GM19239 (cell line): ENCODE measurements around the gene PPHLN1.

Experiments
- DNase-seq: peaks from one replicate; pipeline ENCODE4 v3.0.0; 2011; ENCODE audit warnings: low spot score; ENCODE audit not compliant: insufficient read length
- FAIRE-seq: peaks from 2 replicates; lab custom pipeline; 2011; peaks lifted over from hg19 to GRCh38; lab: Jason Lieb, UNC

PPHLN1 gene

GRCh38 chr12:42422785-42423184 lies 96.8 kb downstream of the PPHLN1 start:
- peak; percentile 79 for FAIRE-seq
- DNase-seq = no peak

DNA sequence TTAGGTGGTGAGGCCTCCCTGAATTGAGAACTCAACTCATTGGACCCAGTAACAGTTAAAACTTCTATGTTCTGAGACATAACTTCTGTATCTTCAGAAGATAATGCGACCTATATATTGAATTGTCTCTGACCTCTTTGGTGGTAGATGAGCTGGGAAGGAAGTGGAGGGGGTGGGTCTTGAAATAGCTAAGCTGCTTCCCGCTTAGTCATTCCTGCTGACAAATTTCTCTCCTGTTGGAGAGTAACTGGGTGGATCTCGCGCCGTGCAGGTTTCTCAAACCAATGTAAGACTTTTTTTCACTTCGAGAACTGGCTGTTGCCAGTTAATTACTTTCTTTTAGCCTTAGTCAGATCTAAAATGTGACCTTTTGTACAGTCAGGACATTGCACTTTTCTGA lies 100.8 kb downstream of the PPHLN1 start:
- FAIRE-seq (no peak), DNase-seq (no peak)

- DNase-seq = no peak
- no peak for FAIRE-seq
These were observed 102.9 kb downstream of the PPHLN1 start for GRCh38 chr12:42428850-42429249.

DNA sequence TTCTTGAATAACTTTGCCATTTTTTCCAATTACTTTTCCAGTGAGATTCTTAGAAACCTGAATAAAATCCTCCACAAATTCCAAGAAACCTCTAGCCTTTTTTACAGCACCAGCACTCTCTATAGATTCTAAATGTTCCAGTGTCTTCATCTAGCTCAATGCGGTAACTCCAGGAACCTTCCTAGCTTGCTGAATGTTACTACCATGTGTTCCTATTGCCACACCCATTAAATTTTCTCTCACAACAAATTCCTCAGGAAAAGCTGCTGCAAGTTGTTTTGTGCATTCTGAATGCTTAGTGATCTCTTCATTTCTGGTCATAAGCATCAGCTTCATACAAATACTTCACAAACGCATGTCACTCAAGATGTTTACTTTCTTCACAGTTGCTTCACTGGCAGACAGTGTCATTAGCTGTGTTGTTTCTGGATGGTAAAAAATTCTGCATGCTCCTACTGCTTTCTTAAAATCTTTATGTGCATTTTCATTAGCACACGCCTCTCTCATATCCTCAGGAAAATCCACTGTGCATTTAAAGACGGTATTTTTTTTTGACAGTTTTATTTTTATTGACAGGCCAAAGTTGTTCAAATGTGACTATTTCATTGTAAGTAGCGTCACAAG lies 106.7 kb downstream of the PPHLN1 start:
- DNase-seq (no peak), FAIRE-seq (no peak)

DNA sequence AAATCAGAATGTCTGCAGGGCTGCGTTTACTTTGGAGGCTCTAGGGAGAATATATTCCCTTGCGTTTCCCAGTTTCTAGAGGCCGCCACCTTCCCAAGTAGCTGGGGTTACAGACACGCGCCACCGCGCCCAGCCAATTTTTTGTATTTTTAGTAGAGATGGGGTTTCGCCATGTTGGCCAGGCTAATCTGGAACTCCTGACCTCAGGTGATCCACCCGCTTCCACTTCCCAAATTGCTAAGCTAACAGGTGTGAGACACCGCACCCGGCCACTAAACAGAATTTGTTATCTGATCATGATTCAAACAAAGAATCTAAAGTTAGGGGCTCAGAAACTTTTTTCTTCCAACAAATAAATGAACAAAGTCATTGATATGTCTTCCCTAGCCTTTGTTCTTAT lies 114.6 kb downstream of the PPHLN1 start:
- DNase-seq = no peak
- FAIRE-seq = no peak

DNA sequence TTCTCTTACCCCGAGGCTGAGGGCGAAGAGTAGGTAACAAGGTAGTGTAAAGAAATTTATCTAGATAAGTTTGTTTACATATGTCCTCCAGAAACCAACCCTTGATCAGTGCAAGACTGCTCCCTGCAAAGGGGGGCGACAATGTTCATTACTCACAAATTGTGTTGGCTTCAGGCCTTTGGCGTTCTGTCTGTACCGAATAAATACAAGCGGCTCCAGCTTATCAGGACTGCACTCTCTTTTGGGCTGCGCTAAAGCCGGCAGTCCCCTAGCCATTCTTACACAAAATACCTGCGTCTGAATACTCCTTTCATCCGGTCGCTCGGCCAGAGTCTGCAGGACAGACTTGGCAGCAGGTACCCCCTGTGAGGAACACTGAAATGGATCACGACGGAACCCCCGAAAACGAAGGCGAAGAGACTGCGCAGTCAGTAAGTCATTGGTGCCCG lies 116.4 kb downstream of the PPHLN1 start:
- FAIRE-seq (no peak), DNase-seq (no peak)

GRCh38 chr12:42442888-42443287 lies 116.9 kb downstream of the PPHLN1 start:
- DNase-seq = no peak
- FAIRE-seq = no peak

GRCh38 chr12:42444192-42444943 lies 118.4 kb downstream of the PPHLN1 start:
- no peak for FAIRE-seq
- DNase-seq = no peak

DNA sequence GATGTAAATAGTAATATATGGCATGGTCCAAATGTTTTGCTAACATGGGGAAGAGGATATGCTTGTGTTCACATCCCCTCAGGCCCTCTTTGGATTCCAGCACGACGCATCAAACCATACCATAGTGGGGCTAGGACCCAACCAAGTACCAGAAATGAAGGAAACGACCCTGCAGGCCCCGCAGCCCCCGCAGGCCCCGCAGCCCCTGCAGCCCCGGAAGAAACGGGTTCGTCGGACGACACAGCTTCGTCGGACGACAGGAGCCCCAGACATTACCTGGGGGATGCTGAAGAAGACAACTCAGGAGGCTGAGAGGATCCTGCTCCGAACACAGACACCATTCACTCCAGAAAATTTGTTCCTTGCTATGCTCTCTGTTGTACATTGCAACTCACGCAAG lies 119.9 kb downstream of the PPHLN1 start:
- no peak for FAIRE-seq
- no peak for DNase-seq

DNA sequence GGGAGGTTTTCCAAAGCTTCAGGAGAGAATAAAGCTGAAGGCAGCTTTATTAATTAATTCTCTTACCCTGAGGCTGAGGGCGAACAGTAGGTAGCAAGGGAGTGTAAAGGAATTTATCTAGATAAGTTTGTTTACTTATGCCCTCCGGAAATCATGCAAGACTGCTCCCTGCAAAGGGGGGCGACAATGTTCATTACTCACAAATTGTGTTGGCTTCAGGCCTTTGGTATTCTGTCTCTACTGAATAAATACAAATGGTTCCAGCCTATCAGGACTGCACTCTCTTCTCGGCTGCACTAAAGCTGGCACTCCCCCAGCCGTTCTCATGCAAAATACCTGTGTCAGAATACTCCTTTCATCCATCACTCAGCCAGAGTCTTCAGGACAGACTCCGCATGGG lies 120.8 kb downstream of the PPHLN1 start:
- DNase-seq (no peak), FAIRE-seq (no peak)

GRCh38 chr12:42447371-42447786 lies 121.4 kb downstream of the PPHLN1 start:
- FAIRE-seq = no peak
- no peak for DNase-seq

GRCh38 chr12:42448841-42449240 lies 122.9 kb downstream of the PPHLN1 start:
- DNase-seq (no peak), FAIRE-seq (no peak)

DNA sequence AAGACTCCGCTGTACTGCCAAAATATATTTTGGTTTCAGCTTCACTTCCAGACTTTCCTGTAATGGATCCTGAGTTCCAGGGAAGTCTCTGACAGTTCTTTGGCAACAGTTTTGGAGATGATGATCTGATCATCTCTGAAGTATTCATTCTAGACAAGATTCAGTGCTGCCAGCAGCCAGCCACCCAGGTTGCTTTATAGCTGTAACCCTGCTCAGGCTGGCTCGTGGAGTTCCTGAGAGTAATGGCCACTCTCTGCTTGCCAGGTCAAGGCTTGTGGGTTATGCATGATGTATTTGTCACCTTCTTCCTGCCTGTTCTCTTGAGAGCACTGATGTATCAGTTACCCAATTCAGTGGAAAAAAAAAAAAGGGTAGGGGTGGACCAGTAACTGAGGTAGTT lies 124.3 kb downstream of the PPHLN1 start:
- DNase-seq (no peak), FAIRE-seq (no peak)

DNA sequence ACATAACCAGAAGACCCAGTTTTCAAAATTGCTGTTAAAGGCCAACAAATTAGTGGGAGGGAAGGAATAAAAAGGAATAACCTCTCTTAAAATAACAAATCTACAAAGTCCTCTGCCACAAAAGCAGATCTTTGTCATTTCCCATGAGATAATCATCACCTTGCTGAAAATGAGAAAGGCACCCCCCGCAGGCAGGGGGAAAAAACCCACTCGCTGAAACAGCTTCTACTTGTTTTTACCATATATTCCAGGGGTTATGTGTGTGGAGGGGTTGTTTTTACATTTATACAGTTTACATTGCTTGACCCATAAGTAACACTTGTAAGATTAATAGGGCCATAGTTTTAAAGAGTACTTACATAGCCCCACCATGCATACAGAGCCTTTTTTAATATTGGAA lies 132.6 kb downstream of the PPHLN1 start:
- DNase-seq (no peak), FAIRE-seq (no peak)

DNA sequence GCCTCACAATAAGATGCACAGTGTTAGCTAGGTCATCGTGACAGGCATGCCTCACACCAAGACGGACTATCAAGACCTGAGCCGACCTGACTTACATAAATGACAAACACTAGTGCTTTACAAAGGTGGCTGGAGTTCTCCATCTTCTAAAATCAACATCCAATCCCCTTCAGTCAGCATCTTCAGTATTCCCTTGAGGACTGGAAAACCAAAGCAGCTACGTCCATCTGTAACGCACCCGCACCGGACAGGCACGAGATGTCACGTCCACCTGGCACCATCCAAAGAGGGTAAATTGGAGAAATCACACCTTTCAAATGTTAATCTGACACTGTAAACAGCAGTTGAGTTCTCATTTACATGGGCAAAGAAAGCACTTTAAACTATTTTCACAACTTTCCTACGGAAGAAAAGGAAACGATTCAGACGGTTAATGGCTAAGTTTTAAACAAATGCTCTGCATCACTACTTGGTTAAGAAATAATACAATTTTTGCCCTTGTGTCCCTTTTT lies 133.4 kb downstream of the PPHLN1 start:
- FAIRE-seq = no peak

DNA sequence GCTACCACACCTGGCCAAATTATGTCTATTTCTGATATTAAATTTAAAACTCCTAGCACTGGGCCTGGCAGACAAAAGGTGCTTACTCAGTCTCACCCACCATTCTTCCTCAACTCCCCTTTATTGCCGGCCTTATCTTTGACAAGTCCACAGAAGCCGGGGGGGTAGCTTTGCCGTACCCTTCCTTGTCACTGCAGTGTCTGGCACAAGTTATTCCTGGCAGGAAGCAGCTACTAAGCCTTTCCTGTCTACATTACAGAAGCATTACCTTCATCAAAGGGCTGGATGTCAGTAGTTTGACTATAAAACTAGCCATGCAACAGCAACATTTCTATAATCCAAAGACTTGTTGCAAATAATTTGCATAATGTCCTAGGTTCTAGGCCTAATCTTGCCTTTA lies 136.5 kb downstream of the PPHLN1 start:
- FAIRE-seq (no peak), DNase-seq (no peak)

More for the DNA sequence above, 133.4 kb downstream of the PPHLN1 start:
- no peak for DNase-seq

DNA sequence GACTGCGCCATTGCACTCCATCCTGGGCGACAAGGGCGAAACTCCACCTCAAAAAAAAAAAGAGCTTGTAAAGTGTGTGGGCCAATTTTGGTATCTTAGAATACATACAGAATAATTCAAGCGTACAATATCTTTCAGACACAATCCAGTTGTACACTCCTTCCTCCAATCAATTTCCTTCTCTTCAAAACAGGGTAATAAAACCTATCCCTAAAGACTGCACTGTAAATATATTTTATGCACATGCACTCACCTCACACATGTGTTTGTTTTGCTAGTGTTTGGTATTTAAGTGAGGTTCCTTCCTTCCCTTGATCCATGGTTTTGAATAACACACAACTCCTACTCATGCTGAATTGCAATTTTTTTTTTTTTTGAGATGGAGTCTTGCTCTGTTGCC lies 137.7 kb downstream of the PPHLN1 start:
- no peak for DNase-seq
- FAIRE-seq = no peak

DNA sequence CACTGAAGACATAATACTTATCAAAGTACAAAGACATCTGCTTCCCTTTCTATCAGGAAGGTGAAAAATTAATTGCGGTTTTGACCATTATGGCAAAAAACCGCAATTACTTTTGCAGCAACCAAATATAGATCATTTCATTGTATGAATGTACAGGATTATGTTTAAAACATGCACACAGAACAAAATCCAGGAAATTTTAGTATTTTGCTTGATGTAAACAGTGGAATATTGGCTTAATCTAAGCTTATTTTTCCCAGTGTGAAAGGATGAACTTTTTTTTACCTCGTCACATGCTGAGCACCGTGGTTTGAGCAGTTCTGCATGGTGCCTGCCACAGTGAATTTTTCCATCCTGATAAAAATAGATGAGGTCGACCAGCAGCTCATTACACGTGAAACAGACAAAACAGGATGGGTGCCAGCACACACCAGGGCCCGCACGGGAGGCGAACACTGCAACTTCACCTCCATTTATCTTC lies 142.4 kb downstream of the PPHLN1 start:
- DNase-seq (no peak), FAIRE-seq (peak; percentile 80)

- FAIRE-seq (no peak), DNase-seq (no peak)
These were observed 143.0 kb downstream of the PPHLN1 start for GRCh38 chr12:42468921-42469320.

GRCh38 chr12:42469355-42470175 lies 143.6 kb downstream of the PPHLN1 start:
- FAIRE-seq (peak; percentile 99), DNase-seq (peak; percentile 36)

- no peak for FAIRE-seq
- no peak for DNase-seq
These were observed 146.4 kb downstream of the PPHLN1 start for GRCh38 chr12:42472376-42472775.
